AG04450 (cell line): ENCODE measurements around the gene ENSA. TPM values are rescaled to one million over a fixed set of nuclear protein-coding genes. Genes with fewer than 3 reads are reported as not detected.

Experiments used
- CTCF ChIA-PET: fragments of 300-600, 350-600 bp; formaldehyde crosslinking; extraction: SDS; loops from one replicate; lab custom pipeline; 2022; ENCODE audit warnings: antibody characterized with exemption, inconsistent platforms; lab: Charles Lee
- POLR2A ChIA-PET: fragments of 350-600 bp; formaldehyde crosslinking; extraction: SDS; loops from one replicate; lab custom pipeline; 2021; ENCODE audit warnings: antibody characterized with exemption, inconsistent platforms; lab: Yijun Ruan, JAX
- DNase-seq: peaks from one replicate; pipeline ENCODE4 v3.0.0-alpha.2; 2011; ENCODE audit warnings: low read depth, low spot score
- H3K27ac ChIP-seq: one replicate; pipeline ENCODE4 v1.5.1; 2012; ENCODE audit warnings: low read depth, low read length, control low read depth
- H3K27me3 ChIP-seq: one replicate; pipeline ENCODE4 v1.6.0; 2012; ENCODE audit warnings: low read length; ENCODE audit not compliant: control insufficient read depth, insufficient read depth
- H3K4me3 ChIP-seq: 2 replicates; pipeline ENCODE4 v1.5.1; 2011; ENCODE audit warnings: mild to moderate bottlenecking, low read depth, low read length, control low read depth
- H3K9me3 ChIP-seq: 2 replicates; pipeline ENCODE4 v1.5.1; 2012; ENCODE audit warnings: low read length; ENCODE audit not compliant: control insufficient read depth, insufficient read depth
- CTCF ChIP-seq: IDR thresholded peaks from 2 replicates; pipeline ENCODE4 v1.5.1; 2011; ENCODE audit warnings: low read depth, low read length, control low read depth, inconsistent platforms
- polyA plus RNA-seq: library from polyadenylated mRNA; depleted of rRNA; stranded (reverse); fragments of >200 nt; gene quantifications from 2 replicates; pipeline ENCODE4 v1.2.3, GENCODE V29; 2011

ENSA gene
- polyA plus RNA-seq, 1 experiment: 53.7 TPM

GRCh38 chr1:150579110-150579944 is 50.1 kb downstream of the ENSA start, which contains the start of gene MCL1:
MCL1 (minus strand) TSS chr1:150579610; CDS start chr1:150579530, 80 bp downstream.
- Histone ChIP-seq H3K27ac (peak within 1 kb of the TSS; percentile 95), H3K9me3 (peaks cover 3% of the 10 kb centered on the region; the same call in 1 of the 2 replicates), H3K27me3 (no peaks in the 10 kb centered on the region), H3K4me3 (peak within 1 kb of the TSS; percentile 97)
- POLR2A ChIA-PET: interaction anchor here (0.6 to 4.9 kb wide), 32 partner anchors 9 to 470 kb away, joined by 3 to 130 read pairs (median 6); partner anchors contain the start of genes C1orf54, ENSA, FALEC and GOLPH3L
- DNase-seq: peak; percentile 91
- CTCF ChIA-PET: interaction anchor here (0.6 to 7.0 kb wide), 6 partner anchors 18 to 427 kb away, joined by 3 to 59 read pairs (median 4); no protein-coding TSS in a partner anchor
- TF ChIP-seq CTCF: no peak

- no peaks in the 10 kb centered on the region for H3K27me3 ChIP-seq
- peak; percentile 72 for DNase-seq
- TF ChIP-seq CTCF: no peak
- H3K9me3 ChIP-seq: peaks cover 3% of the 10 kb centered on the region; the same call in 1 of the 2 replicates
- ChIA-PET POLR2A (interaction anchor here (0.6 to 4.9 kb wide), 13 partner anchors 8 to 235 kb away, joined by 3 to 130 read pairs (median 6); partner anchors contain the start of genes ENSA and FALEC), CTCF (interaction anchor here (0.6 to 7.0 kb wide), 3 partner anchors 17 to 428 kb away, joined by 3 to 59 read pairs (median 6); no protein-coding TSS in a partner anchor)
- peak overlapping the region; percentile 95 for H3K27ac ChIP-seq
- peak overlapping the region; percentile 97 for H3K4me3 ChIP-seq
Measured at GRCh38 chr1:150578272-150579109, 50.9 kb downstream of the ENSA start.

- H3K27ac ChIP-seq: peak overlapping the region; percentile 95
- peaks cover 3% of the 10 kb centered on the region; the same call in 1 of the 2 replicates for H3K9me3 ChIP-seq
- TF ChIP-seq CTCF: no peak
- POLR2A ChIA-PET: interaction anchor here (0.8 to 4.9 kb wide), 6 partner anchors 7 to 52 kb away, joined by 3 to 130 read pairs (median 50); partner anchors contain the start of gene ENSA
- peak overlapping the region; percentile 97 for H3K4me3 ChIP-seq
- CTCF ChIA-PET: interaction anchor here (2.9 to 7.0 kb wide), 2 partner anchors 17 to 43 kb away, joined by 17 to 59 read pairs; no protein-coding TSS in a partner anchor
- no peaks in the 10 kb centered on the region for H3K27me3 ChIP-seq
- no peak for DNase-seq
Measured at GRCh38 chr1:150577557-150578271, 51.7 kb downstream of the ENSA start.

- H3K9me3 ChIP-seq: peaks cover 3% of the 10 kb centered on the region; the same call in 1 of the 2 replicates
- no peaks in the 10 kb centered on the region for H3K27me3 ChIP-seq
- POLR2A ChIA-PET: interaction anchor here (1.1 to 4.9 kb wide), 4 partner anchors 9 to 43 kb away, joined by 6 to 130 read pairs (median 71); no protein-coding TSS in a partner anchor
- no peak overlapping the region for H3K27ac ChIP-seq
- no peak for DNase-seq
- peak overlapping the region; percentile 97 for H3K4me3 ChIP-seq
- CTCF ChIA-PET: interaction anchor here (0.6 to 7.0 kb wide), 5 partner anchors 14 to 236 kb away, joined by 4 to 59 read pairs (median 6); no protein-coding TSS in a partner anchor
- no peak for TF ChIP-seq CTCF
Measured at GRCh38 chr1:150576794-150577556, 52.4 kb downstream of the ENSA start.
